Activated T-cell treated with anti-CD3 and anti-CD28 coated beads, Interleukin-2, amount 50 U/mL, for 1 hour (primary cell): ENCODE results near the gene NNAT.
"Not testable (repeated sequence)": the region's sequence is repeated elsewhere in the genome, so short reads cannot be mapped to it uniquely, and the experiment has no call there.

ENCODE experiments used
- DNase-seq: peaks from one replicate; pipeline ENCODE4 v3.0.0-alpha.2; 2020

NNAT gene

GRCh38 chr20:37542281-37542680 is 21.2 kb downstream of the NNAT start:
- no peak for DNase-seq

DNA sequence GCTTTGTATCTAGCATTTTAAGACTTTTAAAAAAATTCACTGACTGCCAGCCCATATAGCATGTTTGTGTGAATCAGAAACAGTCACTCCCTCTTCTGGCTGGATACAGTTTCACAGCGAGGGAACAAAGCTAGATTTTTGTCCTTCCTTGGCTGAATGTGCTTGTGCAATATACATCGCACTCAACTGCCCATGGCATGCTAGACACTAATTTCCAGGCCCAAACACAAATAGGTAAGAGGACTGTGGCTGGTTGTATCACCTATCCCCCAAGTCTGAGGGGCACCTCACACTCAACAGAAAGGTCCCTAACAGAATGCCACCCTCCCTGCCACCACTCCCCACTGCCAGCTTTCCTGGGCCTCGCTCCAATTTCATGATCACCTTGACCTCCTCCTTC is 22.8 kb downstream of the NNAT start:
- DNase-seq, result no peak

GRCh38 chr20:37544386-37544785 is 23.3 kb downstream of the NNAT start:
- DNase-seq, result no peak

DNA sequence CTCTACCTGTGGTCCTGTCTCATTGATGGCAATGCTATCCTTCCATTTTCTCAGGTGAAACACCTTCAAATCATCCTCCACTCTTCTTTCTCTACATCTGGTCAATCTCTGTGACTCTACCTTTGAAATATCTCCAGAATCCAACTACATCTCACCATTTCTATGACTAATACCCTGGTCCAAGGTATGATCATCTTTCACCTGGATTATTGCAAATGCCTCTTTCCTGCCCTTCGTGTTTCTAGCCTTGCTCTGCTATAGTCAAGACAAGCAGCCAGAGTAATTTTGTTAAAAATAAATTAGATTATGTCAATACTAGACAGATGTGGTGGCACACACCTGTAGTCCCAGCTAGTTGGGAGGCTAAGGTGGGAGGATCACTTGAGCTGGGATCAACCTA is 24.5 kb downstream of the NNAT start:
- no peak for DNase-seq

DNA sequence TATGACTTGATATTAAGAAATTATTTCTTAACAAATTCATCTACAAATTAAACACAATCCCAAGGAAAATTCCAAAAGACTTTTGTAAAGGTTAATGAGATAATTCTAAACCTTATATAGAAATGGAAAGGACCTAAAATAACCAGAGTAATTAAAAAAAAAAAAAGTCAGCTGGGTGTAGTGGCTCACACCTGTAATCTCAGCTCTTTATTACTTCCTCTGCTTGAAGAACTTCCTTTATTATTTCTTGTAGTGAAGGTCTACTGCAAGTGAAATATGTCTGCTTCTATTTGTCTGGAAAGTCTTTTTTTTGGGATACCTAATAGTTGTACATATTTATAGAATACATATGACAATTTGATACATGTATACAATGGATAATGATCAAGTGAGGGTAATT is 26.9 kb downstream of the NNAT start:
- DNase-seq, result no peak

DNA sequence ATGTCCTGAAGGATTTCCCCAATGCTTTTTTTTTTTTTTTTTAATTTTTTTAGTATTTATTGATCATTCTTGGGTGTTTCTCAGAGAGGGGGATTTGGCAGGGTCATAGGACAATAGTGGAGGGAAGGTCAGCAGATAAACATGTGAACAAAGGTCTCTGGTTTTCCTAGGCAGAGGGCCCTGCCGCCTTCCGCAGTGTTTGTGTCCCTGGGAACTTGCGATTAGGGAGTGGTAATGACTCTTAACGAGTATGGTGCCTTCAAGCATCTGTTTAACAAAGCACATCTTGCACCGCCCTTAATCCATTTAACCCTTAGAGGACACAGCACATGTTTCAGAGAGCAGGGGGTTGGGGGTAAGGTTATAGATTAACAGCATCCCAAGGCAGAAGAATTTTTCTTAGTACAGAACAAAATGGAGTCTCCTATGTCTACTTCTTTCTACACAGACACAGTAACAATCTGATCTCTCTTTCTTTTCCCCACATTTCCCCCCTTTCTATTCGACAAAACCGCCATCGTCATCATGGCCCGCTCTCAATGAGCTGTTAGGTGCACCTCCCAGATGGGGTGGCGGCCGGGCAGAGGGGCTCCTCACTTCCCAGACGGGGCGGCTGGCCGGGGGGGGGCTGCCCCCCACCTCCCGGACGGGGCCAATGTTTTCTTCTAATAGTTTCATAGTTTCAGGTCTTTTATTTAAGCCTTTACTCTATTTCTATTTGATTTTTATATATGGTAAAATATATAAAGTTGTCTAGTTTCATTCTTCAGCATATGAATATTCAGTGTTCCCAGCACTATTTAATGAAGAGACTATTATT is 29.3 kb downstream of the NNAT start:
- DNase-seq, result not testable (repeated sequence)

- DNase-seq, result not testable (repeated sequence)
These were observed 30.6 kb downstream of the NNAT start for GRCh38 chr20:37551660-37552059.

- DNase-seq, result no peak
These were observed 31.4 kb downstream of the NNAT start for GRCh38 chr20:37552415-37552814.

GRCh38 chr20:37554721-37555298 is 33.8 kb downstream of the NNAT start:
- DNase-seq, result not testable (repeated sequence)

DNA sequence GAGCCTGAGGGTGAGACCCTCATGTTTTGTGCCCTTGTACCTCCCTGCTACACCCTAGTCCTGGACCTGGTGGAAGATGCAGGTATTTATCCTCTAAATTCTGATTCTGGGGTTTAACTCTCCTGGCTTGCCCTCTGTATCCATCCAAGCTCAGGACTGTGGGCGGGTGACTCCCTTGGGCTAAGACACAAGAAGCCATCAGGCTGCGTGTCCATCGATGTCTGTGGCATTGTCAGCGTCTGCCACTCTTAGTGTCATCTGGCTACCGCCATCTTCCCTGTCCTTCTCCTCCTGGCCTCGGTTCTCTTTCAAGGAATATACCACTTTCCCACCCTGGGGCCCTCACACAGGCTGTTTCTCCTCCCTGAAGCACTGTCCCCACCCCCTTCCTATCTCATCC is 35.5 kb downstream of the NNAT start:
- DNase-seq, result no peak

GRCh38 chr20:37558306-37558705 is 37.3 kb downstream of the NNAT start:
- no peak for DNase-seq

DNA sequence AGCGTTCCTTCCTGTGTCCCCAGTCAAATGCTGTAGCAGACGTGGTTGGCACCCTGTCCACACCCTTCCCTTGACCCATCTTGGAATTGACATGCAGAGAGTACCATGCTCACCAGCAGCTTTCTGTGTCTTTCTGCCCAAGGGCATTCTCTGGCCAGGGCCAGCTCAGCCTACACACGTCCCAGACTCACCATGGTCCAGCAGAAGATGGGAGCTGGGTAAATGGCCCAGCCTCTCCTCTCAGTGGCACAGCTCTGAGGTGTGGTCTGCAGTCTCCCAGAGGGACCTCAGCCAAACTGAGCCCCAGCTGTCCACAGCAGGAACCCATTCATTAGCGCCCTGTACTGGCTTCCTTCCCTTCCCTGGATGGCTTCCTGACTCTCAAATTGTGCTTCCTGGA is 37.7 kb downstream of the NNAT start:
- no peak for DNase-seq

GRCh38 chr20:37559312-37560027 is 38.4 kb downstream of the NNAT start:
- no peak for DNase-seq

DNA sequence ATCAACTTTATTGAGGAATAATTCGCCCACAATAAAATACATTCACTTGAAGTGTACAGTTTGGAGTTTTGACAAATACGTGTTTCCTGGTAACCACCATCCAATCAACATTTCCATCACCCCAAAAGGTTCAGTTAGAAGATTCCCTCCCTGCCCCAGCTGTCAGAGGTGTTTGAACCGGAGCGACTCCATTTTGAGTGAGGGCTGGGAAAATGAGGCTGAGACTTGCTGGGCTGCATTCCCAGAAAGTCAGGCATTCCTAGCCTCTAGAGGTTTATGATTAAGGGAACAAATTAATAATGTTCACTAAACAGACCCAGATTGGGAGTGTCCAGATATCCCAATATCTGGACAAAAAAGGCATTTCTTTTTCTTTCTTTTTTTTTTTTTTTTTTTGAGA is 39.6 kb downstream of the NNAT start:
- DNase-seq, result no peak

DNA sequence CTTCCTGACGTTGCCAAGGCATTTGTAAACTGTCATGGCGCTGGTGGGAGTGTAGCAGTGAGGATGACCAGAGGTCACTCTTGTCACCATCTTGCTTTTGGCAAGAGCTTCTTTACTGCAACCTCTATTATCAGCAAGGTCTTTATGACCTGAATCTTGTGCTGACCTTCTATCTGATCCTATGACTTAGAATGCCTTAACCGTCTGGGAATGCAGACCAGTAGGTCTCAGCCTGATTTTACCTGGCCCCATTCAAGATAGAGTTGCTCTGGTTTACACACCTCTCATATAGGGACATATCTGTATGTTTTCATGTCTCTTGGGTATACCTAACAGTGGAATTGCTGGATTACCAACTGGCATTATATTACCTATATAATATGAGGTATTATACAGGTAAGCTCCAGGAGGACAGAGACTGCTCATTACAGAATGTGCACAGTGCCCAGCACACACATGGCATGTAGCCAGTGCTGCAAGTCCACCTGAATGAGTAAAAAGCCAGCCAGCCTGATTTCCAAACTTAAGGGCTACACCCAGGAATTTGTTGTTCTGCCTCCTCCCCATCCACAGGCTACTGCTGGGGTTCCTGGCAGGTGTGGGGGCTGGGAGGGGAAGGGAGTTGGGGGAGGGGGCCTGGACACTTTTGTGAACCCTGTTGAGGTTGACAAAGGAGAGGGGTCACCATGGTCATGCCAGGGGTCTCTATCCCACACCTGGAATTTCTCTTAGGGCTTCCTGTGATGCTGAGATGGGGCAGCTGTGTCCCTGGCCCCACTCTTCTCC is 41.8 kb downstream of the NNAT start:
- DNase-seq, result no peak

DNA sequence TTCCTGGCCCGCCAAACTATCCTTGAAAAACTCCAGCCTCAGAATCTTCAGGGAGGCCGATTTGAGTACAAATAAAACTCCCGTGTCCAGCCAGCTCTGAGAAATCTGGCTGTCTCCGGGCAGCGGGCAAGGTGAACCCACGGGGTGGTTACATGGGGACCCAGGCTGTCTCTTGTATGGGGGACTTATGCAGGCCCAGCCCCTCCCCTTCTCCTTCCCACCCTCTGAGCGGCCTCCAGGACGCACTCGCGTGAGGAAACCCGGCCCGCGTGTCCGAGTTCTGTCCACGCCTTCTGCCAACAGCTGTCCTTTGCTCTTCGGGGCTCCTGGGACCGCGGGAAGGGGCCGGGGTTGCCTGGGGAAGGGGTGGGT is 43.0 kb downstream of the NNAT start:
- no peak for DNase-seq

- peak; percentile 52 for DNase-seq
These were observed 43.5 kb downstream of the NNAT start for GRCh38 chr20:37564388-37565133.

GRCh38 chr20:37565134-37565811 is 44.2 kb downstream of the NNAT start:
- no peak for DNase-seq

GRCh38 chr20:37566590-37567330 is 45.7 kb downstream of the NNAT start:
- no peak for DNase-seq

DNA sequence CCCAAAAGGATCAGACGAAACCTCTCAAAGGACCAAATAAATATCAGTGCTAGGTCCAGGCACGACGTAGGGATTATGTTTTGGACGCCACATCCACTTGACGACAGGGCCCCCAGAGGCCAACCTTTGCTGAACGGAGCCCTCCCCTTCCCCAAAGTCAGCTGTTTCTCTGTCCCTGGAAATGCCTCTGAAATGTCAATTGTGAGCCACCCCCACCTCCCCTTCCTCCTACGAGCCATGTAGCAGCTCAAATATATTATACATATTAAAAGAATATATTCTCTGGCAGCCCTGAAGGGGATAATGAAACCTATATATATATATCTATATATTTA is 46.2 kb downstream of the NNAT start:
- no peak for DNase-seq
